ENCODE measurements around the gene ANKRD2.

- TF ChIP-seq, protein P1, sequence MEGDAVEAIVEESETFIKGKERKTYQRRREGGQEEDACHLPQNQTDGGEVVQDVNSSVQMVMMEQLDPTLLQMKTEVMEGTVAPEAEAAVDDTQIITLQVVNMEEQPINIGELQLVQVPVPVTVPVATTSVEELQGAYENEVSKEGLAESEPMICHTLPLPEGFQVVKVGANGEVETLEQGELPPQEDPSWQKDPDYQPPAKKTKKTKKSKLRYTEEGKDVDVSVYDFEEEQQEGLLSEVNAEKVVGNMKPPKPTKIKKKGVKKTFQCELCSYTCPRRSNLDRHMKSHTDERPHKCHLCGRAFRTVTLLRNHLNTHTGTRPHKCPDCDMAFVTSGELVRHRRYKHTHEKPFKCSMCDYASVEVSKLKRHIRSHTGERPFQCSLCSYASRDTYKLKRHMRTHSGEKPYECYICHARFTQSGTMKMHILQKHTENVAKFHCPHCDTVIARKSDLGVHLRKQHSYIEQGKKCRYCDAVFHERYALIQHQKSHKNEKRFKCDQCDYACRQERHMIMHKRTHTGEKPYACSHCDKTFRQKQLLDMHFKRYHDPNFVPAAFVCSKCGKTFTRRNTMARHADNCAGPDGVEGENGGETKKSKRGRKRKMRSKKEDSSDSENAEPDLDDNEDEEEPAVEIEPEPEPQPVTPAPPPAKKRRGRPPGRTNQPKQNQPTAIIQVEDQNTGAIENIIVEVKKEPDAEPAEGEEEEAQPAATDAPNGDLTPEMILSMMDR (IDR thresholded peaks at IDR 0.05): no peak
- TF ChIP-seq, protein P2, sequence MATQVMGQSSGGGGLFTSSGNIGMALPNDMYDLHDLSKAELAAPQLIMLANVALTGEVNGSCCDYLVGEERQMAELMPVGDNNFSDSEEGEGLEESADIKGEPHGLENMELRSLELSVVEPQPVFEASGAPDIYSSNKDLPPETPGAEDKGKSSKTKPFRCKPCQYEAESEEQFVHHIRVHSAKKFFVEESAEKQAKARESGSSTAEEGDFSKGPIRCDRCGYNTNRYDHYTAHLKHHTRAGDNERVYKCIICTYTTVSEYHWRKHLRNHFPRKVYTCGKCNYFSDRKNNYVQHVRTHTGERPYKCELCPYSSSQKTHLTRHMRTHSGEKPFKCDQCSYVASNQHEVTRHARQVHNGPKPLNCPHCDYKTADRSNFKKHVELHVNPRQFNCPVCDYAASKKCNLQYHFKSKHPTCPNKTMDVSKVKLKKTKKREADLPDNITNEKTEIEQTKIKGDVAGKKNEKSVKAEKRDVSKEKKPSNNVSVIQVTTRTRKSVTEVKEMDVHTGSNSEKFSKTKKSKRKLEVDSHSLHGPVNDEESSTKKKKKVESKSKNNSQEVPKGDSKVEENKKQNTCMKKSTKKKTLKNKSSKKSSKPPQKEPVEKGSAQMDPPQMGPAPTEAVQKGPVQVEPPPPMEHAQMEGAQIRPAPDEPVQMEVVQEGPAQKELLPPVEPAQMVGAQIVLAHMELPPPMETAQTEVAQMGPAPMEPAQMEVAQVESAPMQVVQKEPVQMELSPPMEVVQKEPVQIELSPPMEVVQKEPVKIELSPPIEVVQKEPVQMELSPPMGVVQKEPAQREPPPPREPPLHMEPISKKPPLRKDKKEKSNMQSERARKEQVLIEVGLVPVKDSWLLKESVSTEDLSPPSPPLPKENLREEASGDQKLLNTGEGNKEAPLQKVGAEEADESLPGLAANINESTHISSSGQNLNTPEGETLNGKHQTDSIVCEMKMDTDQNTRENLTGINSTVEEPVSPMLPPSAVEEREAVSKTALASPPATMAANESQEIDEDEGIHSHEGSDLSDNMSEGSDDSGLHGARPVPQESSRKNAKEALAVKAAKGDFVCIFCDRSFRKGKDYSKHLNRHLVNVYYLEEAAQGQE (IDR thresholded peaks at IDR 0.05; ENCODE audit: insufficient read depth in 1 of 2, low read depth in 2 of 2, low read length in 1 of 2): peak in 1 of 2 experiments; percentile 49; a peak in 1 of 4 replicates
- TF ChIP-seq POLR2AphosphoS5 (IDR thresholded peaks at IDR 0.05; ENCODE audit: low read depth, low read length): no peak
- no peak for TF ChIP-seq SIN3A (IDR thresholded peaks at IDR 0.05; ENCODE audit: borderline replicate concordance, insufficient read depth, low read depth, low read length)
- TF ChIP-seq TCF7L2 (IDR thresholded peaks at IDR 0.05; ENCODE audit: low read depth, low read length): no peak
Measured at GRCh38 chr10:97532935-97533671, 39.5 kb upstream of the ANKRD2 start.

Data from Panc1 (cell line).